Measurements from ENCODE around the gene CD300LD. TPM values are rescaled to one million over a fixed set of nuclear protein-coding genes. Genes with fewer than 3 reads are reported as not detected.

CD300LD gene
- total and polyA plus RNA-seq, 10 donors: 0.06 to 1.4 TPM; not detected in 8

GRCh38 chr17:74604200-74604599 lies 12.1 kb upstream of the CD300LD start:
- intact Hi-C loops (cut with DNase I; ENCODE audit: low total_unique reads): no loop called here
- Histone ChIP-seq H3K36me3 (no peaks in the 10 kb centered on the region), H3K9me3 (no peaks in the 10 kb centered on the region), H3K4me1 (peaks cover 0 to 46% (median 16%) of the 10 kb centered on the region in 6 donors), H3K27me3 (replicated peaks in 1 of 7) (peaks cover 0 to 68% (median 3%) of the 10 kb centered on the region in 7 donors), H3K27ac (no peak overlapping the region), H3K4me3 (no peak overlapping the region)
- WGBS, 5 donors: 57 to 72% (median 66%) methylated on average over 4 to 6 of the region's 6 CpGs
- no peak for DNase-seq
- TF ChIP-seq POLR2AphosphoS5 (IDR thresholded peaks at IDR 0.05): no peak
- no peak for TF ChIP-seq POLR2A (IDR thresholded peaks at IDR 0.05)
- no peak for TF ChIP-seq CTCF (IDR thresholded peaks at IDR 0.05 in 8 of 11, conservative IDR thresholded peaks at IDR 0.05 in 3 of 11)

GRCh38 chr17:74603746-74604145 lies 11.7 kb upstream of the CD300LD start:
- Histone ChIP-seq H3K27me3 (replicated peaks in 1 of 7) (peaks cover 0 to 71% (median 3%) of the 10 kb centered on the region in 7 donors), H3K27ac (no peak overlapping the region), H3K9me3 (no peaks in the 10 kb centered on the region), H3K36me3 (no peaks in the 10 kb centered on the region), H3K4me1 (peaks cover 0 to 50% (median 20%) of the 10 kb centered on the region in 6 donors), H3K4me3 (no peak overlapping the region)
- TF ChIP-seq POLR2AphosphoS5 (IDR thresholded peaks at IDR 0.05) (no peak), POLR2A (IDR thresholded peaks at IDR 0.05) (no peak), CTCF (IDR thresholded peaks at IDR 0.05 in 8 of 11, conservative IDR thresholded peaks at IDR 0.05 in 3 of 11) (no peak)
- 68 to 76% (median 76%) methylated on average over 5 of the region's 5 CpGs for WGBS, 5 donors
- DNase-seq: no peak
- intact Hi-C loops (cut with DNase I; ENCODE audit: low total_unique reads): no loop called here

GRCh38 chr17:74603037-74603635 lies 11.1 kb upstream of the CD300LD start:
- Histone ChIP-seq H3K36me3 (no peaks in the 10 kb centered on the region), H3K9me3 (no peaks in the 10 kb centered on the region), H3K4me1 (peaks cover 0 to 55% (median 24%) of the 10 kb centered on the region in 6 donors), H3K27ac (peak overlapping the region in 1 of 8 donors; percentile 32), H3K4me3 (no peak overlapping the region), H3K27me3 (replicated peaks in 1 of 7) (peaks cover 0 to 76% (median 3%) of the 10 kb centered on the region in 7 donors)
- TF ChIP-seq CTCF (IDR thresholded peaks at IDR 0.05 in 8 of 11, conservative IDR thresholded peaks at IDR 0.05 in 3 of 11) (no peak), POLR2AphosphoS5 (IDR thresholded peaks at IDR 0.05) (no peak), POLR2A (IDR thresholded peaks at IDR 0.05) (no peak)
- WGBS, 5 donors: 37 to 59% (median 42%) methylated on average over 6 of the region's 6 CpGs
- intact Hi-C loops (cut with DNase I; ENCODE audit: low total_unique reads): no loop called here
- DNase-seq: no peak

GRCh38 chr17:74601944-74602572 lies 10.0 kb upstream of the CD300LD start:
- WGBS, 5 donors: 49 to 58% (median 55%) methylated on average over 12 of the region's 12 CpGs
- H3K4me1 ChIP-seq: peaks cover 0 to 55% (median 24%) of the 10 kb centered on the region in 6 donors
- DNase-seq: no peak
- peaks cover 0 to 69% (median 3%) of the 10 kb centered on the region in 7 donors for H3K27me3 ChIP-seq (replicated peaks in 1 of 7)
- intact Hi-C loops (cut with DNase I; ENCODE audit: low total_unique reads): no loop called here
- no peak overlapping the region for H3K27ac ChIP-seq
- H3K9me3 ChIP-seq: no peaks in the 10 kb centered on the region
- TF ChIP-seq POLR2A (IDR thresholded peaks at IDR 0.05): no peak
- peak; percentile 24 to 80 (median 61) for TF ChIP-seq CTCF (IDR thresholded peaks at IDR 0.05 in 8 of 11, conservative IDR thresholded peaks at IDR 0.05 in 3 of 11)
- no peaks in the 10 kb centered on the region for H3K36me3 ChIP-seq
- no peak overlapping the region for H3K4me3 ChIP-seq

Data from spleen (tissue), 11 donors.